NCI-H1930 (cell line): ENCODE measurements around the gene TRAPPC6A.

Source experiments
- DNase-seq, 2 experiments: peaks; one replicate each; lab custom pipeline; 2025; lab: John Stamatoyannopoulos, UW

The TRAPPC6A gene

DNA sequence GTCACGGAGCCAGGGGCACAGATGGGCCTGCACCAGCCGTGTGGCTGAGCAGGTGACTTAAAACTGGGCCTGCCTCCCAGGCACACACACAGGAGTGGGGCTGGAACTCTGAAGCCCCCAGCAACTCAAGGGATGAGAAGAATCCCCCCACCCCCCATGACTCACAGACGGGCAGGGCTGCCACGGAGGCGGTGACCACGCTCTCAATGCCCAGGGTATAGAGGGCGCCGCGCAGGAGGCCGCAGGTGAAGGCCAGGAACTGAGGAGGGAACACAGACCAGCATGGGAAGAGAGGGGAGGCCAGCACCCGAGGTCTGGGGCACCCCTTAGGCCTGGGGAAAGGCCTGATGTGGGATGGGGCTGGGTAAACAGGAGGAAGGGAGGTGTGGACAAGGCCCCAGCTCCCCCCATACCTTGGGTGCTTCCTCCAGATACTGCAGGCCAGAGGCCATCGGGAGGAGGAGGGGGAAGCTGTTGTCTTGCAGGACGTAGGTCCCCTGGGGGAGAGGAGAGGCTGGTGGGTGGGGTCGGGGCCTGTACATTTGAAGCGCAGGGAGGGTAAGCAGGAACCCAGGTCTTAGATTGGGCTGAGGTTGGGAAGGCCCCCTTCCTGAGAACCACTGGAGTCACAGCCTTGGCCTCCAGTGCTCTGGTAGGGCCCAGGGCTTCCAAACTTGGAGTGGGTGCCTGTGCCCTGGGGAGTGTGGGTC, 14.1 kb downstream of the TRAPPC6A start:
- DNase-seq = no peak

DNA sequence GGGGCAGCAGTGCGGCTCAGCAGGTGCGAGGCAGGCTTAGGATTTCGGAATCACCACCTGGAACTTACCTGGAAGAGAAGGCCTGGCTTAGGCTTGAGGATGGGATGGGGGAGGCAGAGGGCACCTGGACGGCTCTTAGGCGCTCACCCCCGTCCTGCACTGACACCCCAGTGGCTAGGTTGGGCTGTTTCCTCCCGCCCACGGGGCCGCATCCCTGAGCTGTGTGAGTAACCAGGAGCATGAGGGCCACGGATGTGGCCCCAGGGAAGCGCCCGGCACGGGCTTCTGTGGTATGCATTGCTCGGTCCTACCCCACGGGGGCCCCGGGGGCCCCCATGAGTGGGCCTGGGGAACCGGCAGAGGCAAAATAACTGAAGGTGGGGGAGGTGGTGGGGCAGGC, 14.9 kb downstream of the TRAPPC6A start:
- DNase-seq = no peak

DNA sequence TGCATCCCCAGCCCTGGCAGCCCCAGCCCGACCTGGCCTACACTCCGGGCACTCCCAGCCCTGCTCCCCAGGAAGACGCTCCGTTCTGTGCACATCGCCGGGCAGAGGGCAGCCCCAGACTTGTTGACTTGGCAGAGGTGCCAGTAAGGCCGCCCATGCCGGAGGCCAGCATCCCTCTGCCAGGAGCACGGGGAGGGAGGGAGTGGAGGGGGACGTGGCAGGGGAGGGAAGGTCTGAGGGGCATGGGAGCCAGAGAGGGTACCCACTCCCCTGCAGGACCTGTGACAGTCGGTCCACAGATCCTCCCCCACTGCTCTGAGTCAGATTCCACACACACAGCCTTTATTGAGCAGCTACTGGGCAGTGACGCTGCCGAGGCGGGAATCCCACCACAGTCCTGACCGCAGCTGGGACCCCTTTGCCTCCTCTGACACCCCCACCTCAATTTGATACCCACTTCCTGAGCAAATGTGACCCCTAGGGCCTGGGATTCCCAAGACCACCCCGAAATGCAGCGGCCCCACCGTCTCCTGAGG, 15.4 kb downstream of the TRAPPC6A start:
- no peak for DNase-seq

DNA sequence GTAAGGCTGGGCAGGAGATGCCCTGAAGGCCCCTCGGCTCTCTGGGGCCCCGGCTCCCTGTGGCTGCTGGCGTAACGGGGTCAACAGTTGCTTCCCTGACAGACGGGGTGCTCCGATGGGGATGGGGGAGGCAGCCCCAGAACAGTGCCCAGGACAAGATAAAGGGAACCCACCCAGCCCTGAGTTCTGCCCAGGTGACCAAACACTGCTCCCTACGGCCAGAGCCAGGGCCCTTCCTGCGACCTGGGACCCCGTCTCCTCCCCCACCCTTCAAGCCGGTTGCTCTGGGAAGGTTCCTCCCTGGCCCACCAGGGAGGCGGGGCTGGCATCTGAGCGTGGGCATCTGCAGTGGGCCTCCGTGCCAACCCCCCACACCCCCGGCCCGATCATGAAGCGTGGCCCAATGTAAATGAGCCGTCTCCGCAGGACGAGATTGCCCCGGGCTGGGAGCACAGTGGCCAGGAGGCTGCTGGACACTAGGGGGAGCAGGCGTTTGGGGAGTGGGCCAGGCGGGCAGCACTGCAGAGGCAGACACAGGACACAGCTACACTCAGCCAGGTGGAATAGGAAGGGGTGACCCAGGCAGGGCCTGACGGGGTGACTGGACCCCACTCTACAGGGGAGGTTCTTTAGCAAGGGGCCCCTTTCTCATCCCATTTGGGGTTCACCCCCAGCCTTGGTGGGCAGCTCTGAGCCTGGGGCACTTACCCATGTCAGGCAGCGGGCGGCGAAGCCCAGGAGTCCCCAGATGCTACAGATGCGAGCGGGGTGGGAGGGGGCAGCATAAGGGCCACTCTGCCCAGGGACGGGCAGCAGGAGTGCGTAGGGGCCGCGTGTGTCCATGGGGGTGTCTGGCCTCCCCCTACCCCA, 16.1 kb downstream of the TRAPPC6A start:
- peak in 1 of 2 experiments; percentile 18 for DNase-seq

DNA sequence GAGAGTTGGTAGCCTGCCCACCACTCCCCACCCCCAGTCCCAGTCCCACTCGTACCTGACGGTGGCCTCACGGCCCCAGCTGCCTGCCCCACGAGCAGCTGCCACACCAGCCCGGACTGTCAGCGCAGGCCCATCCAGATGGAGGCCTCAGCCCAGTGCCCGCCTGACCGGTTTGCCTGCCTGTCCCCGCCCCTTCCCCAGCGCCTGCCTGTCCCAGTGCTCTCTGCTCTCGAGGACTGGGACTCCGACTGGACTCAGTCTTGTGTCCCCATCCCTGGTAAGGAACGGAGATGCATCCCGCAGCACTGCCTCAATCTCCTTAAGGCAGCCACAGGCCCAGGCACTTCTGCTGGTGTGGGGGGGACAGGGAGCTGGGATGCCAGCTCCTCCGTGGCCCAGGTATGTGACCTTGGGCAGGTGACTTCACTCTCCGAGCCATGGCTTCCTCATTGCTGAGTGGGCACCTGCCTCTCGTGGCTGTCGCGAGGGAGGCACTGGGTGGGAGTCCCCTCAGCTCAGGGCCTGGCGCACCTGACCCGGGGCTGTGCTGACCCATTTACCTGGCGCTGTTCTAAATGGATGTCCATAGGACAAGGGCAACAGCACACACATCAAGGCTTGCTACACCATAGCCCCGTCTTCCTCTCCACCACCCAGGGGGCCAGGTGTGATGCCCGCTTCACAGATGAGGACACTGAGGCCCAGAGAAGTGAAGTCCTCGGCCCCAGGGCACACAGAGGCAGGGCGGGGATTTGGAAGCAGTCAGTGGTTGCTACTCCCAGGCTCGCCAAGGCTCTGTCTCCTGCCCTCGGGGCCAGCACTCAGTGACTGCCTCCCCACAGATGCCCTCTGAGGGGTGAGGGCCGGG, 16.9 kb downstream of the TRAPPC6A start, which contains the start of gene NKPD1:
NKPD1 (minus strand) TSS at position 113 of the 868 bp plus-strand sequence. CDS start 832 bp downstream, outside the sequence.
- no peak for DNase-seq

DNA sequence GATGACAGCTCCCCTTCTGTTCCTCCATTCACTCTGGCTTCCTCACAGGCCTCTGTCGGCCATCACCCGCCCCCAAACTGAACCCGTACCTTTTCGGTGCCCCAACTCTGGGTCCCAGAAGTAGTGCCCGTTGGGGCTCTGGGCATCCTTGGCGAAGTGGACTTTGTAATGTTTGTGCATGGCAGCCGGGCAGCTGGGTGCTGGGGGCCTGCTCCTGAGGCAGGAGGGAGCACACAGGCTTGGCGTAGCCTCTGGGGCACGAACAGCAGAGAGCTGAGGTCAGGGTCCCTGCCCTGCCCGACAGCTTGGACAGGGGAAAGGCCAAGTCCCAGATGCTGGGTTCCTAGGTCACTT, 18.1 kb downstream of the TRAPPC6A start:
- no peak for DNase-seq

DNA sequence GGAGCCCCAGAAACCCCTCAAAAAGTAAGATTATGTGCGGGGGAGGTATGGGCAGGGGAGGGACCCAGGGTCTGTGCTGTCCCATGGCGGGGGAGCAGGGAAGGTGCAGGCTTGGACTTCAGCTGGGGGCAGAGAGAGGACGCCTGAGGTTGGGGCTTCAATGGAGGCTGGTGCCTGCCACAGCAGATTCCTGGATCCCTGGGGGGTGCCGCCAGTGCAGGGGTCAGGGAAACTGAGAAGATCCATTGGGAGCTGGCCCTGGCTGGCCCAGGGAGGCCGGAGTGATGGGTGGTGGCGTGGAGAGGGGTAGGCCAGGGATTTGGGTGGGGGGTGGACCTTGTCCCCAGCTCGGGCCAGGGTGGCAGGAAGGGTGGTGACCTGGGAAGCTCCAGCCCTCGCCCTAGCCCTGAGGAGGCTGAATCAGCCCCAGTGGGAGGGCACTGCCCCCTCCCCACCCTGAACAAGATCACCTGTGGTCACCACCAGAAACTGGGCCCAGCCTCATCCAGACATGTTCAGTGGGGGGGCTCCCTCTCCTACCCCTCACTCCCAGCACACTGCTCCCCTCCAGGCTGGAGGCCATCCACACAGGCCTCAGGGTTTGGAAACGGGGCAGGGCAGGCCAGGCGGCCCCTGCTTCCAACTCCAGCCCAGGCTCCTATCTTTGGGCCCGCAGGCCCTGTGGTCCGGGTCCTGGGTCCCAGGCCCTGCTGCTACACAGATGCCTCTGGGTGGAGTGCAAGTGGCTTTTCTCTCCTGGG, 18.6 kb downstream of the TRAPPC6A start:
- no peak for DNase-seq

DNA sequence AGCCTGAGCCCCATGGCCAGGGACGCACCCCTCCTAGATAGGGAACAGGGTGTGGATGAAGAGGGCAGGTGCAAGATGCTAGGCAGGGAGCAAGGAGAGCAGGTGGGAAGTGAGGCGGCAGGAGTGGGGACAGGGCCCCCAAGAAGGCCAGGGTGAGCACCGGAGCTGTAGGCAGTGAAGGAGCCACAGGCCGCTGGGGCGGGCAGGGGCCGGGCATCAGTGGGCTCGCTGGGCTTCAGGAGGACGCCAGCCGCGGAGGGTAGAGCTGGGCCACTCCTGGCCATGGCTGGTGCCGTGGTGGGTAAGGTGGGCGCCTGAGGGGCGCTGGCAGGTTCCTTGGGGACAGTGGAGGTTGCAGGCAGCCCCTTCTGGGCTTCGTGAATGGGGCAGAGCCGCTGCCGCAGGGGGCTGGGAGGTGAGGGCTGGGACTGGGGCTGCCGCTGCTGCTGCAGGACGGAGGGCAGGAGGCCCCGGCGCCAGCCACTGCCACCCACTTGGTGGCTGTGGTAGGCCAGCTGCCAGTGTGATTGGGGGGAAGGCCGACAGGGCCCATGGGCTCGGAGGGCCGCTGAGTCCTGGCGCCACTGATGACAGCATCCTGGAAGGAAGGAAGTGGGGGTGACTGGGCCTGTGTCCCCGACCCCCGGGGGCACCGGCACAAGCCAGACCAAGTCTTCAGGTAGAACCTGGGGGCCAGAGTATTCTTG, 19.4 kb downstream of the TRAPPC6A start:
- DNase-seq = no peak

DNA sequence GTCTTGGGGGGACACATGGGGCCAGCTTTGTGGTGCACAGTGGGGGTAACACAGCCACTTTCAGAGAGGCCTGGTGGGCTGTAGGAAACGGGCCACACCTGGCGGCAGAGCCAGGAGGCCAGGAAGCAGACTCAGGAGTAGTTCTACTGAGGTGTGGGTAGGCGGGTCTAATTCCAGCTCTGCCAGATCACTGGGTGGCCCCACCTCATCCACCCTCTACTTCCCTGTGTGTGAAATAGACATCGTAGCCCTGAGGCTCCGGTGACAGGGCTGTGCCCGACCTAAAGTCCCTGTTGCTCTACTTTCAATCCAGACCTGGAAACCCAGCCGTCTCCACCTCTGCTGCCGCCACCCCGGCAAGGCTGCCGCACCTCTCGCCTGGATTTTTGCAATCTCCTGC, 21.3 kb downstream of the TRAPPC6A start:
- DNase-seq = no peak

DNA sequence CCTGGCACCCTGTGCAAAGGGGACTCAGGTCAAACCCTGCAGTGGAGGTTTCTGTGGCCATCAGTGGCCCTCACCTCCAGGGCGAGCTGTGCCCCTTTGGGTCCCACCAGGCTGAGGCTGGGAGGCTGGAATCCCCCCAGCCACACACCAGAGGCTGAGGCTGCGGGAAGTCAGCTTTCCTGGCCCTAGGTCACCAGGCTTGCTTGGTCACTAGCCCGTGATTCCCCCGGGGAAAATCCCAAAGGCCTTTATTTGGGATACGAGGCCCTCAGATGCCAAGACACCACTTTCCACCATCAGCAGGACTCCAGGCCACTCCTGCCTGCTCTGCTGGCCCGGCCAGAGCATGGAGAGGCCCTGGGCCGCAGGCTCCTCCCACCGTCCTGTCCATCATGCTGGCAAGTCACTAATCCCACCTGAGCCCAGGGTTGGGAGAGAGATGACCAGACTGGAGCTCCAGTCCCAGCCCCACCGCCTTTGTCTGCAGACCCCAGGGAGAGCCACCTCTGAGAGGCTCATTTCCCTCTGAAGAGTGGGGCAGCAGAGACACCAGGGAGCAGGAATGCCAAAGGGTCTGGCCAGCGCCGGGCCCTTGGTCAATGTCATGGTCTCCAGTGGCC, 21.9 kb downstream of the TRAPPC6A start:
- DNase-seq = no peak

DNA sequence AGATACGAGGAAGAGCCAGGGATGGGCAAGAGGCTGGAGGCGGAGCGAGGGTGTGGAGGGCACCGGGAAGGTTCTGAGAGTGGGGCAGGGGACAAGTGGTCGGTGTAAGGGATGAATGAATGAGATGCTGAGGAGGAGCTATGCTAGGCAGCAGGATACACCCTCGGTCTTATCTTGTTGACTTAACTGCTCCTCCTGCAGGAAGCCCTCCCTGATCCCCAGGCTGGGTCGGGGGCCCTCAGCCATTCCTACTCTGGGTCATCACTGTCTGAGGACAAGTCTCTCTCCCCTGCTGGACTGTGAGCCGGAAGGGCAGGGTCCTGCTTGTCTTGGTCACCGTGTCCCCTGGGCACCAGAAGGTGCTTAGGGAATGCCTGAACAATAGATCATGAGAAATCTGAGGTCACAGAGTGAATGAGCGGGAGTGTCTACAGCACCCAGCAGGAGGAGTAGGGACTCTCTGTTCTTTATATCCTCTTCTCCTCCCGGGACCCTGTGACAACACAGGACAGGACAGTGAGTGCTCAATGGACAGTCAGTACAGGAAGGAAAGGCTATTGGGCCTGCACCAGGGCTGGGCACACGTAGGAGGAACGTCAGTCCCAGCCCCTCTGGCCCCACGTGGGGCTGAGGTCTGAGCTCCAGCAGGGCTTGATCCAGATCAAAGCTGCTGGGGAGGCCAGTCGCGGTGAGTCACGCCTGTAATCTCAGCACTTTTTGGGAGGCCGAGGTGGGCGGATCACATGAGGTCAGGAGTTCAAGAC, 23.8 kb downstream of the TRAPPC6A start:
- no peak for DNase-seq

DNA sequence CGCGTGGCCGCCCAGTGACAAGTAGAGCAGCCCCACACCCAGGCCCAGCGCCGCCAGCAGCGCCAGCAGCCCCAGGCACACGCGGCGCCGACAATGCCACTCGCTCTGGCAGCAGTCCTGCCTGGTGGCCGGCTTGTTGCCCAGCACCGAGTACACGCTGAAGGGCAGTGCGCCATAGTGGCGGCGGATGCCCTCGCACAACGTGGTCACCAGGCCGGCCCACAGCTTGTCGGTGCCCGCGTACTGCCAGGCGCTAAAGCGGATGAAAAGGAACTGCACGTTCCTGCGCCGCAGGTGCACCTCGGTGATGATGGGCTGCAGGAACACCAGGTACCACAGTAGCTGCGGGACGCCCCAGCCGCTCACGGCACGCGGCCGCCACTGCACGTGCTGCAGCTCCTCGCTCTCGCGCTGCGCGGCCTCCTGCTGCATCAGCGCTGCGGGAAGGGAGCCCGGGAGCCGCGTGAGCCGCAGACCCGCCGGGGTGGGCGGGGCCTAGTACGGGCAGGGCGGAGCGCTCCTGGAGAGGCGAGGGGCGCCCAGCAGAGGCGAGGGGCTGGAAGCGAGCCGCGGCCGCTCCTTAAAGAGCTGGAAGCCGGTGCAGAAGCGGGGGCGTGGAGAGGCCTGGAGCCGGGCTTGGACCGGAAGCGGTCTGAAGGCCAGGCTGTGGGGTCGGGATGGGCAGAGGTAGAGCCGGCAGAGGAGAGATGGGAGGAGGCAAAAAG, 24.5 kb downstream of the TRAPPC6A start:
- DNase-seq = no peak

DNA sequence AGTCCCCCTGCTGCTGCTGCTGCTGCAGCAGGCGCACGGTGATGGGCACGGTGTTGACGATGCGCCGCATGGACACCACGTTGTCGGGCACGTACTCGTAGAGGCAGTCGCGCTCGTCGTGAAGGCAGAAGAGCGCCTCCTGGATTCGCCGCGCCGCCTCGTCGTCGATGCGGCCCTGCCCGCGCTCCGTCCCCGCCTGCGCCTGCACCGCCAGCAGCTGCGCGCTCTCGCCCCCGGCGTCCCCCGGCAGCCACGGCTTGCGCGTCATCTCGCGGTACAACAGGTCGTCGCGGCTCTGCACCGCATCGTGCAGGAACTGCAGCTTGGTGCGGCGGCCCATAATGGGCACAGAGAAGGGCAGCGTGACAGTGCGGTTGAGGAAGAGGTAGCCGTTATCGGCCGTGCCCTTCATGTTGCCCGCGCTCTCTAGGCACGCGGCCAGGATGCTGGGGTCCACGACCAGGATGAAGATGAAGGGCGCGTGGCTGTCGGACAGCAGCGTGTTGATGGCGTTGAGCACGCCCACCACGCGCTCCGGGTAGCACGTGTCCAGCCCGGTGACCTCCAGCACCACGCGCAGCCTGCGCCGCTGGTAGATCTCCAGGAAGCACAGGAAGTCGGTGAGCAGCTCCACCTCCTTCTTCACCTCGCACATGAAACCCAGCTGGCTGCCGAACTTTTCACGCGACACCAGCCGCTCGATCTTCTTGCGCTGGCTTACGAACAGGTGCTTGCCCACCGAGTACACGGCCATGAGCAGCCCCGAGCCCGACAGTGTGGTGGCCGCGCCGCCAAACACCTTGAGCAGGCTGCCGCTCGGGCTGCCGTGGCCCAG, 25.3 kb downstream of the TRAPPC6A start:
- DNase-seq = no peak

DNA sequence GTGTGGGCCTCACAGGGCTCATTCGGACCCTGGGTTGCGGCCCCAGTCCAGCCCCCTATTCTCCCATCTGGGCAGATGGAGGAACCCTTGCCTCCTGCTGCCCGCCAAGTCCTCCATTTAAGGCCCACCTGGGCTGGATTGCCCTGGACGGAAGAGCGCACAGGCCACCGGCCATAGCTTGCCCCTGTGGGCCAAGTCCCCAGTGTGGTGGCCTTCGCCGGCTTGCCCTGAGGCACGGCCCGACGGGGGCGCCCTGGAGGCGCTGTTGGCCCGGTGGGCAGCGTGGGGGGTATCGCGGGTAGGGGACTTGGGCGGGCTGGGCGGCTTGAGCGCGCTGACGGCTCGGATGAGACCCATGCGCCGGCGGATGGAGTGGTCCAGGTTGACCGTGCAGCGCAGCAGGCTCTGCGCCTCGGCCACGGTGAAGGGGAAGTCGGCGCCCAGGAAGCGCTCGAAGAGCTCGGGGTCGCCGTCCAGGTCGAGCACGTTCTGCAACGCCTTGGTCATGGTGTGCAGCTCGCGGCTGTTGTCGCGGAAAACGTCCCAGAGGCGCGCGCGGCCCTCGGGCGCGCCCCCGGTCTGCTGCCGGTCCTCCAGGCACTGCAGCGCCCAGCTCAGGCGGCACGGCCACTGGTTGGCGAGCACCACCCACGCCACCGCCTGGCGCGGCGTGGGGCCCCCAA, 26.1 kb downstream of the TRAPPC6A start:
- DNase-seq = no peak

DNA sequence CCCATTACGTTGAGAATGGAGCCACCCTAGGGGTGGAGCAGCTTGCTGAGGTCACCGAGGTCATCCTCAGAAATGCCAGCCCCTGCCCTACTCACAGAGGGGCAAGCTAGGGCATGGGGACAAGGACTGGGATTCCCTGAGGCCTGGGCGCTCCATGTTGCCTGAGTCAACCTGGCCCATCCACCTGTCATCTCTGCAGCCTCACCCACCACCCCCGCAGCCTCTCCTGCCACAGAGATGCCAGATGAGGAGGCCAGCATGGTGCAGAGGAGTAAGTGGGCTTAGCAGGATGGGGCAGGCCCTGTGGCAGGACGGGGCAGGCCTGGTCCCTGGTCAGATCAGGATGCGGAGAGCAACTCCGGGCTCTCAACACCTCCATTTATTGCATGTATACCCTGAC, 26.7 kb downstream of the TRAPPC6A start:
- DNase-seq = no peak

DNA sequence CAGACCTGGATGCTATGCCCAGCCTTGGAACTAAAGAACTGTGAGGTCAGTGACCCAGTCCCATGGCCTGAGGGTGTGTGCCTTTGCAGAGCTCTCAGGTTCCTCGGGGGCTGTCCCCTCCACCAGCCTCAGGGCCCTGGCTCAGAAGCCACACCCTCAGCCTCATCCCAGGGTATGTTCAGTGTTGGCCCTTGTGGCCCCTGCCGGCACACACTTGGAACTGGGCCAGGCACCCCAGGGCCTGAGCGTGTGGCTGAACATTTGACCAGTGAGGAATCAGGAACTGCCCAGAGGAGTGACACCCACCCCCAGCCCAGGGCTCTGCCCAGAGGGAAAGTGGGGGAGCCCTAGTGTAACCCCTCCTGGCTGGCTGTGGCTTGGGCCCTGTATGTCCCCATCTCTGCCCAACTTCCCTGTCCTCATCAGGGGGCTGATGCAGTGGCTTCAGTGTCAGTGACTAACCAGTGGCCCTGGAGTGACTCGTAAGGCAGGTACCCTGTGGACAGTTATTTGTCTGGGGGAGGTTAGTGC, 27.2 kb downstream of the TRAPPC6A start:
- DNase-seq = no peak

DNA sequence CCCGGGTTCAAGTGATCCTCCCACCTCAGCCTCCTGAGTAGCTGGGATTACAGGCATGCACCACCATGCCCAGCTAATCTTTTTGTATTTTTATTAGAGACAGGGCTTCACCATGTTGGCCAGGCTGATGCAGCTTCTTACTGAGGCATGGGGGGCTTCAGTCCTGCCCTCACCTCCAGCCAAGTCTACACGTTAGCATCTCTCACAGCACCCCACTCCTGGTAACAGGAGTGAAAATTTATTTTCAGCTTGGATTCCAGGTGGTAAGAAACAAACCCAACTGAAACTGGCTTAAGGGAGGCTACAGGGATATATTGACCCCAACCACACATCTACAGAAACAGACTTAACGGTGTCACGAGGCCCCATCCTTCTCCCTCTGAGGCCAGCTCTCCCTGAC, 27.9 kb downstream of the TRAPPC6A start:
- no peak for DNase-seq
